Measurements from ENCODE around the gene IL18. TPM values are rescaled to one million over a fixed set of nuclear protein-coding genes. Genes with fewer than 3 reads are reported as not detected.
A peak's percentile ranks its signal among the peaks of the same experiment; 100 is the strongest.
"Not testable (repeated sequence)": the region's sequence is repeated elsewhere in the genome, so short reads cannot be mapped to it uniquely, and the experiment has no call there.

IL18 gene
- total and polyA plus RNA-seq, 2 donors (not counting 1 experiment from before 2014, with no cell fraction given), result 0.17 to 0.23 TPM

- Histone ChIP-seq H3K4me3 (replicated peaks in 1 of 4; ENCODE audit: control extremely low read depth in 1 of 4, insufficient read depth in 1 of 4, low read depth in 3 of 4, low read length in 4 of 4) (no peak overlapping the region), H3K27me3 (ENCODE audit: control insufficient read depth, insufficient read depth, low read length) (no peaks in the 10 kb centered on the region), H3K9me3 (ENCODE audit: control insufficient read depth, insufficient read depth, low read depth, low read length) (no peaks in the 10 kb centered on the region), H3K9ac (ENCODE audit: insufficient read depth, low read length) (no peak overlapping the region), H4K20me1 (ENCODE audit: control insufficient read depth, extremely low read depth, insufficient read depth, low read length) (no peaks in the 10 kb centered on the region), H3K36me3 (ENCODE audit: control insufficient read depth, insufficient read depth, low read length) (no peaks in the 10 kb centered on the region), H3K4me1 (ENCODE audit: control insufficient read depth, extremely low read depth, insufficient read depth, low read length) (no peaks in the 10 kb centered on the region), H3K27ac (ENCODE audit: insufficient read depth, low read length) (no peak overlapping the region), H3K79me2 (ENCODE audit: control insufficient read depth, insufficient read depth, low read length) (no peaks in the 10 kb centered on the region), H2AFZ (ENCODE audit: low read length) (no peak overlapping the region), H3K4me2 (ENCODE audit: extremely low read depth, insufficient read depth, low read length) (no peak overlapping the region)
- DNase-seq (ENCODE audit: low read depth in 2 of 2), result peak in 1 of 2 donors; percentile 46
- TF ChIP-seq EZH2 (IDR thresholded peaks at IDR 0.05; ENCODE audit: low read length, missing control alignments) (no peak), CTCF (conservative IDR thresholded peaks at IDR 0.05 in 1 of 2, IDR thresholded peaks at IDR 0.05 in 1 of 2; ENCODE audit: low read depth in 1 of 2, low read length in 2 of 2) (no peak)
Observed at GRCh38 chr11:112195951-112196351, 32.1 kb upstream of the IL18 start.

GRCh38 chr11:112195113-112195512 is 31.2 kb upstream of the IL18 start:
- H3K9me3 ChIP-seq (ENCODE audit: control insufficient read depth, insufficient read depth, low read depth, low read length); H4K20me1 ChIP-seq (ENCODE audit: control insufficient read depth, extremely low read depth, insufficient read depth, low read length); DNase-seq (ENCODE audit: low read depth in 2 of 2); H2AFZ ChIP-seq (ENCODE audit: low read length); H3K79me2 ChIP-seq (ENCODE audit: control insufficient read depth, insufficient read depth, low read length); H3K4me2 ChIP-seq (ENCODE audit: extremely low read depth, insufficient read depth, low read length); H3K27ac ChIP-seq (ENCODE audit: insufficient read depth, low read length); H3K9ac ChIP-seq (ENCODE audit: insufficient read depth, low read length); H3K36me3 ChIP-seq (ENCODE audit: control insufficient read depth, insufficient read depth, low read length); H3K4me3 ChIP-seq (replicated peaks in 1 of 4; ENCODE audit: control extremely low read depth in 1 of 4, insufficient read depth in 1 of 4, low read depth in 3 of 4, low read length in 4 of 4); H3K27me3 ChIP-seq (ENCODE audit: control insufficient read depth, insufficient read depth, low read length); H3K4me1 ChIP-seq (ENCODE audit: control insufficient read depth, extremely low read depth, insufficient read depth, low read length): not testable (repeated sequence)

- no peak overlapping the region for H3K4me3 ChIP-seq (replicated peaks in 1 of 4; ENCODE audit: control extremely low read depth in 1 of 4, insufficient read depth in 1 of 4, low read depth in 3 of 4, low read length in 4 of 4)
- no peaks in the 10 kb centered on the region for H3K79me2 ChIP-seq (ENCODE audit: control insufficient read depth, insufficient read depth, low read length)
- H3K27ac ChIP-seq (ENCODE audit: insufficient read depth, low read length), result no peak overlapping the region
- no peaks in the 10 kb centered on the region for H3K36me3 ChIP-seq (ENCODE audit: control insufficient read depth, insufficient read depth, low read length)
- no peak overlapping the region for H3K9ac ChIP-seq (ENCODE audit: insufficient read depth, low read length)
- DNase-seq (ENCODE audit: low read depth in 2 of 2), result no peak
- no peaks in the 10 kb centered on the region for H4K20me1 ChIP-seq (ENCODE audit: control insufficient read depth, extremely low read depth, insufficient read depth, low read length)
- no peaks in the 10 kb centered on the region for H3K4me1 ChIP-seq (ENCODE audit: control insufficient read depth, extremely low read depth, insufficient read depth, low read length)
- H3K27me3 ChIP-seq (ENCODE audit: control insufficient read depth, insufficient read depth, low read length), result no peaks in the 10 kb centered on the region
- H3K4me2 ChIP-seq (ENCODE audit: extremely low read depth, insufficient read depth, low read length), result no peak overlapping the region
- no peaks in the 10 kb centered on the region for H3K9me3 ChIP-seq (ENCODE audit: control insufficient read depth, insufficient read depth, low read depth, low read length)
- no peak for TF ChIP-seq CTCF (conservative IDR thresholded peaks at IDR 0.05 in 1 of 2, IDR thresholded peaks at IDR 0.05 in 1 of 2; ENCODE audit: low read depth in 1 of 2, low read length in 2 of 2)
- no peak for TF ChIP-seq EZH2 (IDR thresholded peaks at IDR 0.05; ENCODE audit: low read length, missing control alignments)
- no peak overlapping the region for H2AFZ ChIP-seq (ENCODE audit: low read length)
Observed at GRCh38 chr11:112186304-112186703, 22.4 kb upstream of the IL18 start.
